HG02763 (cell line): ENCODE measurements around the gene KRTAP10-5.

Source experiments
- ATAC-seq: cut with Tn5 transposase; IDR thresholded peaks from one replicate; pipeline ENCODE4 v1.9.1; 2021; ENCODE audit warnings: mild to moderate bottlenecking, moderate library complexity; ENCODE audit not compliant: unreplicated experiment

Gene KRTAP10-5

DNA sequence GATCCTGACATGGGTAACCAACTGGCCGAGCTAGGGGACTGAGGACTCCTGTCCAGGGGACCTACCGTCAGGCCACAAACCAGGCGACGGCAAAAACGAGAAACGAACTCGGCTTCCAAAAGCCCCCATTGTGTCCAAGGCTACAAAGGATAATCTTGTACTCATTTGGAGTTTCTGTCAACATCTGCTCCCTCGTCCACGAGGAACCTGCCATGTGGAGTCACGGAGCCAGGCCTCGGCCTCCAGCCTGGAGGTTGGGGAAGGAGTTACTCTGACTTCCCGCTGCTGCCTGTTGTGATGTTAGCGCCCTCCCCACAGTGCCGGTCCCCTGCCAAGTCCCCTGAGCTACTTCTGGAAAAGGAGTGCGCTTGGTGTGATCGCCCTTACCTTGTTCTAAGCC is 47.7 kb downstream of the KRTAP10-5 start:
- no peak for ATAC-seq

DNA sequence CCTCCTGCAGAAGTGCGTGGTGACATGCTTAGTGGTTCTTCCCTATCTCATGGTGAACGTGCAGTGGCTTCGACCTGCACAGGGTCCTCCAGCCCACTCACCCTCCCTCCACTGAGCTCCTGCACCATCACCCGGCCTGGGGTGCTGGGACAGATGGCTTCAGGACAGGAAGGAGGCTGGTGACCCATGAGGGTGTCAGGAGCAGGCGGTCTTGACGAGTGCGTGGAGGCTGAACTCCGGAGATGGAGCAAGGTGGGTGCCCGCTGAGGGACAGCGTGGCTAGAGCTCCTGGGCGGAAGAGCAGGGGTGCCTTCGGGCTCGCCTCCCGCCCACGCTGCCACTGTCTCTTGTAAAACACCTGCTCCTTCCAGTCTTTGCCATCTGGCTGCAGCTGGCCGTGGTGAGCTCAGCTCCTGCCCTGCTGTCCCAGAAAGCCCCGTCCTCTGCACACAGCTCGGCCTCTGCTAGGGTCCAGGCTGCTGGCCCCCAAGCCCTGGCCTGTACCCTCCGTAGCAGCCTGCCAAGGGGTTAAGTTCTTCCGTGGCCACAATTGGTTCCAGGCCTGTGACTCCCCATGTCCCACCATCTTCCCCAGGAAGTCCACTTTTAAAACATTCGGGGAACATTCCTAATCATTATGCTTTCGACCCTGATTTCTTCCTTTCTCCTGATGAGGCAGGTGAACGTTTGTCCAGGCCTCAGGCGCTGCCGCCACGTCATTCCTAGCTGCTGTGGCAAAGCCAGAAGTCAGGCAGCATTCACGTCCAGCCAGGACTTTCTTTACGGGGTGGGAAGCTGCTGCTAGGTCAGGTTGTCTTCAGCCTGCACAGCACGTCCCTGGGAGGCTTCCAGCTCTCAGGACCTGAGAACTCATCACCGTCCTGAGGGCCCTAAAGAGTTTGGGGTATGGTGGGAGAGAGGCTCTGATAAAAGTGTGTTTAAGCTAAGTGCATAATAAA is 48.5 kb downstream of the KRTAP10-5 start:
- no peak for ATAC-seq

DNA sequence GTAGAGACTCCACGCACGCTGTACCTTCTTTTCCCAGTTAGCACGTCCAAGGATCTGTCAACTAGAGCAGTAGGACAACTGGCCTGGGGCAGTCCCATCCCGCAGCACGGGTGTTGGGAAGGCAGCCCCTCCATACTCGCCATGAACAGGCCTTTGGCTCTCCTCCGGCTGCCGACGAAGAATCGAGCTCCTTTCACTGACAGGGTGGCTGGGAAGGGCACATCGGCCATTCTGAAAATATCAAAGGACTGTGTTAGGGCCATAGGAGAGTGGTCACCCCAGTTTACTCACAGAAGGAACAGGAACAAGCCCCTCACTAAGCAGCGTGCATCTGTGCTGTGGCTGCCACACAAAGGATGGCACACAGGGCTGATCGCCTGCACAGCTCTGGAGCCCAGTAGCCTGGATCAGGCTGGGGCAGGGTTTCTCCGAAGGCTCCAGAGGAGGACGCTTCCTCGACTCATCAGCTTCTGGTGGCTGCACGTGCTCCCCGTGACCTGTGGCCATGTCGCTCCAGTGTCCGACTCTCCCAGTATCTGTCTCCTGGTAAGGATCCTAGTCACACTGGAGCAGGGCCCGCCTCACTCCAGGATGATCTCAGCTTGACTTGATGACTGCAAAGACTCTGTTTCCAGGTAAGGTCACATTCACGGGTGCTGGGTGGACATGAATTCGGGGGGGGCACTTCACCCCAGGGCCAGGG is 49.4 kb downstream of the KRTAP10-5 start:
- no peak for ATAC-seq

DNA sequence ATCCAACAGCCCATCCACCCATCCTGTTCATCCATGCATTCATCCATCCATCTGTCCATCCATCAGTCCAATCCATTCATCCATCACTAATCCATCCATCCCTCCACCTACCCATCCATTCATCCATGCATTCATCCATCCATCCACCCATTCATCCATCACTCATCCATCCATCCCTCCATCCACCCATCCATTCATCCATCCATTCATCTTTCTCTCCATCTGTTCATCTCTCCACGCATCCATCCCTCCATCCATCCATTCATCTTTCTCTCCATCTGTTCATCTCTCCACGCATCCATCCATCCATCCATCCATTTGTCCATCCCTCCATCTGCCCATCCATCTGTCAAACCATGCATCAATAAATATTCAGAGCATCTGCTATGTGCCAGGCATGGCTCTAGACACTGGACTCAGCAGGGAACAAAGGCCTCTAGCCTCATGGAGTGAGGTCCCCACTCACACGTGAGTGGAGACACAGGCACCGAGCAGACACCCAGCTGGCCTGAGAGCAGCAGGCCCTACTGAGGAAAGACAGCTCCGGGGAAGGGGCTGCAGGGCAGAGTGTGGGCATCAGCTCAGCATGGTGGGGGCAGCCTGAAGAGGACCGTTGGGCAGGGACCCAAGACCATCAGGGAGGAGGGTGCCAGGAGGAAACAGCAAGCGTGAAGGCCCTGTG is 50.0 kb downstream of the KRTAP10-5 start:
- ATAC-seq = no peak

DNA sequence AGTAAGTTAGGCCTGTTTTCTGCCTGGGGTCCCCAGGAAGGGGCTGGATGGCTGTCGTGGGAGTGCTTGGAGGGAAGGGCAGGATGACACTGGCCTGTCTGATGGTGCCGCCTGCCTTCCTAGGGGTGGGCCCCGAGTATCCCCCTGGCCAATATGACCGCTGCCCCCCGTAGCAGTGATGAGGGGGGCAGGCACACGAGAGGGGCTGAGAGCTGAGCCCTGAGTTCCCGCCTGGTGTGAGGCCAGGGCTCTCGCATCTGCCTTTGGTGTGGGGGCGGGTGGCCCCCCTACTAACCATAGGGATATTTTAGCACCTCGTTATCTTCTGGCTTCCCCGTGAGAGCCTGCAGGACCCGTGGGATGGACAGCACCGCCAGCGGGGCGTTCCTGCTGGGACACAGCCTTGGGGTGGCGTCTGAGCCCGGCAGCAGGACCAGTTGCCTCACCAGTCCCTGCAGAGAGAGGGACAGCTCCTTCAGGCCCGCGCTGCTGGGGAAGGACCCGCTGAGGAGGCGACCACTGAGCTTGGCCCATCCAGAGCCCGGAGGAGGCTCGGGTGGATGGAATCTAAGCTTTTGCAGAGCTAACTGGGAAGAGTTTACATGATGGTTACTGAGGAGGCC is 50.8 kb downstream of the KRTAP10-5 start:
- no peak for ATAC-seq
